Upper lobe of left lung (tissue), 6 donors: ENCODE measurements around the gene CDKN1B. TPM values are rescaled to one million over a fixed set of nuclear protein-coding genes. Genes with fewer than 3 reads are reported as not detected.

ENCODE experiments used
- ATAC-seq, 2 donors: fragments of 200-7000 bp; cut with Tn5 transposase; one replicate each; pipeline ENCODE4 v1.9.1; 2022; ENCODE audit warnings: mild to moderate bottlenecking in 2 of 2, moderate library complexity in 2 of 2; ENCODE audit not compliant: low FRiP score in 2 of 2
- DNase-seq, 2 donors: peaks; one replicate each; pipeline ENCODE4 v3.0.0-alpha.2; 2019 to 2020
- H3K27ac ChIP-seq, 4 donors: fragments of 200-600 bp; sonication (generic); one replicate each; pipeline ENCODE4 v1.5.1; 2016 to 2019
- H3K27me3 ChIP-seq, 4 donors: fragments of 200-600 bp; sonication (generic); one replicate each; pipeline ENCODE4 v1.5.1; 2017 to 2019
- H3K36me3 ChIP-seq, 4 donors: fragments of 200-600 bp; sonication (generic); one replicate each; pipeline ENCODE4 v1.5.1; 2016 to 2019
- H3K4me1 ChIP-seq, 4 donors: fragments of 200-600 bp; sonication (generic); one replicate each; pipeline ENCODE4 v1.5.1; 2018 to 2019
- H3K4me3 ChIP-seq, 4 donors: fragments of 200-600 bp; sonication (generic); one replicate each; pipeline ENCODE4 v1.5.1; 2017 to 2019; ENCODE audit warnings: mild to moderate bottlenecking in 2 of 4, moderate library complexity in 1 of 4
- H3K9me3 ChIP-seq, 4 donors: fragments of 200-600 bp; sonication (generic); one replicate each; pipeline ENCODE4 v1.5.1; 2018 to 2019
- CTCF ChIP-seq, 6 experiments: fragments of 450-650 bp in 4 of 6; fragments of 200-600 bp in 2 of 6; sonication (generic) in 2 of 6; IDR thresholded peaks; one replicate each; pipeline ENCODE4 v1.5.1; 2016 to 2019; ENCODE audit warnings: antibody characterized with exemption in 6 of 6
- EP300 ChIP-seq, 4 donors: sonication (generic); formaldehyde crosslinking; IDR thresholded peaks; one replicate each; pipeline ENCODE4 v1.5.1; 2017; ENCODE audit warnings: antibody characterized with exemption in 4 of 4, control low read depth in 2 of 4
- POLR2A ChIP-seq, 4 donors: fragments of 450-650 bp; IDR thresholded peaks; one replicate each; pipeline ENCODE4 v1.5.1; 2016 to 2017; ENCODE audit warnings: antibody characterized with exemption in 4 of 4, mild to moderate bottlenecking in 2 of 4
- POLR2AphosphoS5 ChIP-seq, 2 donors: sonication (generic); formaldehyde crosslinking; IDR thresholded peaks; one replicate each; pipeline ENCODE4 v1.5.1; 2017; ENCODE audit warnings: antibody characterized with exemption in 2 of 2
- WGBS, 2 donors: methylation state at CpG; one replicate each; pipeline ENCODE4 v1.1.5; 2017 to 2018; 5-methylcytosine and 5-hydroxymethylcytosine counted together
- total RNA-seq, 6 donors: library from RNA; depleted of rRNA in 4 of 6; stranded (reverse); fragments of >200 nt in 4 of 6; gene quantifications; one replicate each; pipeline versions ENCODE4 v1.1.0 to v1.2.1, GENCODE V29; 2016 to 2021
- donor health status: DM: no; HTN: no; CAD: no; lungs with moderate emphysema.
- donor health status: DM: no; HTN: yes; CAD: no; lungs with severe emphysema.

CDKN1B gene
- total RNA-seq, 6 donors from 2014 or later, result 42.1 to 85.5 (median 72.3) TPM

GRCh38 chr12:12713932-12714275 lies 3.3 kb upstream of the CDKN1B start:
- Histone ChIP-seq H3K9me3 (no peaks in the 10 kb centered on the region), H3K27ac (peak overlapping the region; percentile 98 to 100 (median 100)), H3K36me3 (peaks cover 0 to 3% (median 0%) of the 10 kb centered on the region in 4 donors), H3K27me3 (no peaks in the 10 kb centered on the region), H3K4me1 (peaks cover 18 to 30% (median 27%) of the 10 kb centered on the region in 4 donors), H3K4me3 (peak overlapping the region in 3 of 4 donors; percentile 36 to 92 (median 55))
- DNase-seq (no peak), ATAC-seq (no peak)
- TF ChIP-seq POLR2AphosphoS5 (IDR thresholded peaks at IDR 0.05) (no peak), CTCF (IDR thresholded peaks at IDR 0.05) (no peak), POLR2A (IDR thresholded peaks at IDR 0.05) (no peak), EP300 (IDR thresholded peaks at IDR 0.05) (no peak)
- 0 to 8% methylated on average over 2 of the region's 2 CpGs for WGBS, 2 donors

- no peaks in the 10 kb centered on the region for H3K27me3 ChIP-seq
- peak in 1 of 6 experiments; percentile 4 for TF ChIP-seq CTCF (IDR thresholded peaks at IDR 0.05)
- peak in 1 of 2 donors; percentile 63 for TF ChIP-seq POLR2AphosphoS5 (IDR thresholded peaks at IDR 0.05)
- peak in 3 of 4 donors; percentile 31 to 88 (median 69) for TF ChIP-seq POLR2A (IDR thresholded peaks at IDR 0.05)
- peak in 1 of 4 donors; percentile 7 for TF ChIP-seq EP300 (IDR thresholded peaks at IDR 0.05)
- H3K27ac ChIP-seq, result peak overlapping the region; percentile 98 to 100 (median 100)
- no peaks in the 10 kb centered on the region for H3K9me3 ChIP-seq
- no peak for ATAC-seq
- WGBS, 2 donors, result 6 to 10% methylated on average over 22 to 23 of the region's 23 CpGs
- H3K4me3 ChIP-seq, result peak overlapping the region in 3 of 4 donors; percentile 36 to 92 (median 55)
- DNase-seq, result peak; percentile 27 to 72
- peaks cover 0 to 6% (median 0%) of the 10 kb centered on the region in 4 donors for H3K36me3 ChIP-seq
- peaks cover 22 to 31% (median 27%) of the 10 kb centered on the region in 4 donors for H3K4me1 ChIP-seq
Observed at GRCh38 chr12:12714276-12715021, 2.7 kb upstream of the CDKN1B start.

- DNase-seq, result no peak
- no peak for TF ChIP-seq CTCF (IDR thresholded peaks at IDR 0.05)
- TF ChIP-seq POLR2A (IDR thresholded peaks at IDR 0.05), result no peak
- no peaks in the 10 kb centered on the region for H3K9me3 ChIP-seq
- H3K4me3 ChIP-seq, result peak overlapping the region in 3 of 4 donors; percentile 36 to 92 (median 73)
- peak overlapping the region; percentile 98 to 100 (median 100) for H3K27ac ChIP-seq
- H3K27me3 ChIP-seq, result no peaks in the 10 kb centered on the region
- H3K36me3 ChIP-seq, result peaks cover 0 to 13% (median 0%) of the 10 kb centered on the region in 4 donors
- peaks cover 27 to 38% (median 29%) of the 10 kb centered on the region in 4 donors for H3K4me1 ChIP-seq
- ATAC-seq, result no peak
Observed at GRCh38 chr12:12715128-12715458, 2.1 kb upstream of the CDKN1B start.

GRCh38 chr12:12715459-12716150 lies 1.6 kb upstream of the CDKN1B start:
- H3K4me1 ChIP-seq, result peaks cover 32 to 43% (median 33%) of the 10 kb centered on the region in 4 donors
- no peaks in the 10 kb centered on the region for H3K9me3 ChIP-seq
- 31% methylated on average over 10 of the region's 10 CpGs for WGBS, 2 donors
- no peak for DNase-seq
- H3K27ac ChIP-seq, result peak overlapping the region; percentile 98 to 100 (median 100)
- H3K4me3 ChIP-seq, result peak overlapping the region in 2 of 4 donors; percentile 73 to 92
- H3K36me3 ChIP-seq, result peaks cover 0 to 18% (median 0%) of the 10 kb centered on the region in 4 donors
- H3K27me3 ChIP-seq, result no peaks in the 10 kb centered on the region
- no peak for ATAC-seq
- TF ChIP-seq CTCF (IDR thresholded peaks at IDR 0.05) (no peak), POLR2AphosphoS5 (IDR thresholded peaks at IDR 0.05) (no peak), EP300 (IDR thresholded peaks at IDR 0.05) (no peak), POLR2A (IDR thresholded peaks at IDR 0.05) (no peak)
